K562 (cell line): Measurements from ENCODE around the gene ASB13. TPM values are rescaled to one million over a fixed set of nuclear protein-coding genes. Genes with fewer than 3 reads are reported as not detected.
A peak's percentile ranks its signal among the peaks of the same experiment; 100 is the strongest.

ENCODE experiments used
- CREM ChIP-seq: IDR thresholded peaks from 2 replicates; pipeline ENCODE4 v1.6.1; 2014; ENCODE audit warnings: antibody characterized with exemption, low read depth
- CTCF ChIP-seq, 3 experiments: IDR thresholded peaks in 2 of 3; conservative IDR thresholded peaks in 1 of 3; 2 replicates each; pipeline ENCODE4 v1.5.1; 2011 to 2012; ENCODE audit warnings: low read length in 3 of 3, mild to moderate bottlenecking in 3 of 3, control low read depth in 2 of 3, improper control_type of control experiment in 1 of 3, inconsistent platforms in 1 of 3, low read depth in 1 of 3, mixed read lengths in 1 of 3, moderate library complexity in 1 of 3; ENCODE audit not compliant: insufficient read depth in 2 of 3
- E2F3 ChIP-seq: fragments of 250-450 bp; sonication (Bioruptor Pico); IDR thresholded peaks from 2 replicates; pipeline ENCODE4 v1.4.0; 2020; ENCODE audit warnings: mild to moderate bottlenecking
- FOXJ2 ChIP-seq: fragments of 200-800 bp; sonication (Bioruptor generic); IDR thresholded peaks from 2 replicates; pipeline ENCODE4 v1.6.1; 2016; ENCODE audit warnings: missing genetic modification characterization, missing compliant biosample characterization
- JUND ChIP-seq, 2 experiments: IDR thresholded peaks; 2 replicates in 1 of 2; 3 replicates in 1 of 2; pipeline ENCODE4 v1.6.1; 2011; ENCODE audit warnings: borderline replicate concordance in 2 of 2, low read depth in 2 of 2, low read length in 2 of 2, improper control_type of control experiment in 1 of 2, missing biosample characterization in 1 of 2, missing genetic modification characterization in 1 of 2, missing genetic modification reagents in 1 of 2
- NFRKB ChIP-seq: fragments of 450-650 bp; IDR thresholded peaks from 2 replicates; pipeline ENCODE4 v1.6.1; 2016; ENCODE audit warnings: low read depth
- RB1 ChIP-seq: fragments of 450-650 bp; IDR thresholded peaks from 2 replicates; pipeline ENCODE4 v1.6.1; 2017; ENCODE audit warnings: low read depth, mild to moderate bottlenecking
- RBM25 ChIP-seq: fragments of 200-400 bp; formaldehyde crosslinking; IDR thresholded peaks from 2 replicates; pipeline ENCODE4 v1.6.1; 2018; ENCODE audit warnings: low read length, low read depth, moderate library complexity; ENCODE audit not compliant: severe bottlenecking
- SMC3 ChIP-seq: conservative IDR thresholded peaks from 2 replicates; pipeline ENCODE4 v1.6.1; 2011; ENCODE audit warnings: low read depth, low read length, improper control_type of control experiment; ENCODE audit not compliant: insufficient read depth
- SP1 ChIP-seq: sonication (generic); formaldehyde crosslinking; IDR thresholded peaks from 2 replicates; pipeline ENCODE4 v1.8.1; 2022; ENCODE audit warnings: mild to moderate bottlenecking, missing genetic modification reagents
- TFAP4 ChIP-seq: sonication (generic); formaldehyde crosslinking; IDR thresholded peaks from 2 replicates; pipeline ENCODE4 v1.8.0; 2022; ENCODE audit warnings: missing genetic modification reagents, mild to moderate bottlenecking, moderate library complexity, borderline replicate concordance
- ZC3H8 ChIP-seq: fragments of 450-650 bp; IDR thresholded peaks from 2 replicates; pipeline ENCODE4 v1.6.1; 2017
- ZNF316 ChIP-seq: fragments of 450-650 bp; IDR thresholded peaks from 2 replicates; pipeline ENCODE4 v1.6.1; 2016
- ZNF384 ChIP-seq: IDR thresholded peaks from 2 replicates; pipeline ENCODE4 v1.6.1; 2012; ENCODE audit warnings: low read depth, low read length, improper control_type of control experiment
- ZNF764 ChIP-seq: fragments of 250-450 bp; sonication (Bioruptor Pico); IDR thresholded peaks from 2 replicates; pipeline ENCODE4 v1.4.0; 2020; ENCODE audit warnings: low read depth, mild to moderate bottlenecking, moderate library complexity
- polyA plus RNA-seq, 8 experiments: library from polyadenylated mRNA; depleted of rRNA in 4 of 8; stranded (reverse) in 5 of 8; unstranded in 3 of 8; fragments of >200 nt; fragmentation: Nextera tagmentation in 2 of 8; fragmentation: Illumina TruSeq in 1 of 8; extraction: Ambion mirVana in 2 of 8; extraction: Trizol in 1 of 8; gene quantifications; 2 replicates each; pipeline versions ENCODE4 v1.2.1 to v1.2.3, GENCODE V29; 2011 to 2014; ENCODE audit warnings: inconsistent platforms in 1 of 8, missing spikeins in 1 of 8
- total RNA-seq, 7 experiments: library from RNA; depleted of rRNA in 6 of 7; stranded (reverse); fragments of >200 nt in 6 of 7; fragmentation: Illumina TruSeq in 2 of 7; extraction: Trizol in 2 of 7; gene quantifications; 2 replicates each; pipeline versions ENCODE4 v1.2.1 to v1.2.3, GENCODE V29; 2011 to 2021; ENCODE audit warnings: low replicate concordance in 1 of 7
- TF ChIP-seq, protein P1 (sequence below): fragments of 250-450 bp; sonication (Bioruptor Pico); IDR thresholded peaks from 2 replicates; pipeline ENCODE4 v1.4.0; 2020

The ASB13 gene
- total and polyA plus RNA-seq, 9 of the 15 experiments (the other 6 are each of a cell fraction or from before 2014, with no cell fraction given) = 5.2 to 28.8 (median 16.9) TPM

GRCh38 chr10:5629303-5630111 lies 36.9 kb downstream of the ASB13 start (continued):
- TF ChIP-seq SMC3 (peak; percentile 55; the same call in 1 of the 2 replicates), FOXJ2 (tag) (peak; percentile 42; the same call in 1 of the 2 replicates), ZNF384 (peak; percentile 77), E2F3 (CRISPR knock-in tag) (no peak), ZNF764 (CRISPR knock-in tag) (no peak), RB1 (0 out of 2 replicates have a peak, but pooled peaks have one; percentile 34), CTCF (IDR thresholded peaks at IDR 0.05 in 2 of 3, conservative IDR thresholded peaks at IDR 0.05 in 1 of 3; ENCODE audit: insufficient read depth in 2 of 3, low read depth in 1 of 3, low read length in 3 of 3) (peak; percentile 92 to 98 (median 94)), TFAP4 (CRISPR knock-in tag) (peak; percentile 34; the same call in 1 of the 2 replicates), RBM25 (peak; percentile 67), CREM (peak; percentile 43; the same call in 1 of the 2 replicates), SP1 (0 out of 2 replicates have a peak, but pooled peaks have one; percentile 17), NFRKB (no peak), ZC3H8 (no peak), JUND (IDR thresholded peaks at IDR 0.05; ENCODE audit: borderline replicate concordance, low read depth, low read length) (0 out of 2 replicates have a peak, but pooled peaks have one; percentile 21), JUND (tag; IDR thresholded peaks at IDR 0.05; ENCODE audit: borderline replicate concordance, low read depth, low read length) (no peak), ZNF316 (no peak)
- TF ChIP-seq, protein P1, sequence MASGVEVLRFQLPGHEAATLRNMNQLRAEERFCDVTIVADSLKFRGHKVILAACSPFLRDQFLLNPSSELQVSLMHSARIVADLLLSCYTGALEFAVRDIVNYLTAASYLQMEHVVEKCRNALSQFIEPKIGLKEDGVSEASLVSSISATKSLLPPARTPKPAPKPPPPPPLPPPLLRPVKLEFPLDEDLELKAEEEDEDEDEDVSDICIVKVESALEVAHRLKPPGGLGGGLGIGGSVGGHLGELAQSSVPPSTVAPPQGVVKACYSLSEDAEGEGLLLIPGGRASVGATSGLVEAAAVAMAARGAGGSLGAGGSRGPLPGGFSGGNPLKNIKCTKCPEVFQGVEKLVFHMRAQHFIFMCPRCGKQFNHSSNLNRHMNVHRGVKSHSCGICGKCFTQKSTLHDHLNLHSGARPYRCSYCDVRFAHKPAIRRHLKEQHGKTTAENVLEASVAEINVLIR (CRISPR knock-in tag) = no peak
